Measurements from ENCODE around the gene LHX3.

GRCh38 chr9:136179101-136179616 lies 25.8 kb downstream of the LHX3 start:
- TF ChIP-seq CTCF (conservative IDR thresholded peaks at IDR 0.05; ENCODE audit: low read depth, low read length) (no peak), SMC3 (IDR thresholded peaks at IDR 0.05; ENCODE audit: low read depth, low read length) (no peak), RFX5 (IDR thresholded peaks at IDR 0.05; ENCODE audit: low read depth, low read length) (no peak), BHLHE40 (IDR thresholded peaks at IDR 0.05; ENCODE audit: low read depth, low read length) (no peak), POLR2A (IDR thresholded peaks at IDR 0.05; ENCODE audit: low read depth, low read length) (no peak), RCOR1 (IDR thresholded peaks at IDR 0.05; ENCODE audit: insufficient replicate concordance, low read length) (no peak), MXI1 (IDR thresholded peaks at IDR 0.05; ENCODE audit: borderline replicate concordance, low read depth, low read length) (no peak)

Data from IMR-90 (cell line).